D721Med (cell line): Measurements from ENCODE around the gene C6orf89.

Experiments used
- DNase-seq: peaks from one replicate; pipeline ENCODE4 v3.0.0; 2011; ENCODE audit warnings: low spot score; ENCODE audit not compliant: insufficient read length
- FAIRE-seq: peaks from 2 replicates; lab custom pipeline; 2011; peaks lifted over from hg19 to GRCh38; lab: Jason Lieb, UNC
- CTCF ChIP-seq: IDR thresholded peaks from 2 replicates; pipeline ENCODE4 v1.5.1; 2012; ENCODE audit warnings: mild to moderate bottlenecking, control low read depth; ENCODE audit not compliant: insufficient read depth; ENCODE audit errors: missing control alignments

C6orf89 gene

GRCh38 chr6:36976509-36976908 is 90.8 kb downstream of the C6orf89 start:
- TF ChIP-seq CTCF = no peak
- no peak for DNase-seq
- FAIRE-seq = no peak

GRCh38 chr6:36976931-36977330 is 91.2 kb downstream of the C6orf89 start:
- FAIRE-seq (no peak), DNase-seq (no peak)
- TF ChIP-seq CTCF = no peak

DNA sequence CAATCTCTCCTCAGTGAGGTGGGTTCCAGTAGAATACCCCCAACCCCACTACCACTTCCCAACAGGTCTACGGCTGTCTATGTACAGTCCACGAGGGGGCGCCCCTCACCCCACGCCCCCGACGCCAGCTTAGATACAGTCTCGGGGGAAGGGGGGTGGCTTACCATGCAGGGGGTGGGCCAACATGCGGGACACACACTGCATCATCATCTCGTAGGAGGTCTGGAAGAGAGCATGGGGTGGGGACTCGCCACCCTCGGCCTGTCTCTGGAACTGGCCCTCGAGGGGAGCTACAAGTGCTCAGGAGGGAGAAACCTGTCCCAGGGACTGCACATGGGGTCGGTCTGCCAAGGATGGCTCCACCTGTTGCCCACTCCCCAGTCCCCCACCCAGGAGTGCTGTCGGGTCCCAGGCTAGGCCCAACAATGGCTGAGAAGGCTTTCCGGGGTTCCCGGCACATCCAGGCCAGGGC is 91.8 kb downstream of the C6orf89 start:
- peak; percentile 7 for TF ChIP-seq CTCF
- FAIRE-seq = no peak
- DNase-seq = no peak
